HPDE6-E6E7 (cell line): Measurements from ENCODE around the gene HLTF.
"Not testable (repeated sequence)": the region's sequence is repeated elsewhere in the genome, so short reads cannot be mapped to it uniquely, and the experiment has no call there.

Experiments used
- DNase-seq: peaks from one replicate; pipeline ENCODE4 v3.0.0; 2011; ENCODE audit warnings: missing footprints; ENCODE audit errors: extremely low spot score

HLTF gene

GRCh38 chr3:148992027-148992634, 94.2 kb downstream of the HLTF start:
- DNase-seq, result peak; percentile 16

GRCh38 chr3:148991219-148992026, 94.9 kb downstream of the HLTF start, which contains the start of gene GYG1:
Gene GYG1 (plus strand): TSS chr3:148991540. CDS start chr3:148991641, 101 bp downstream.
- DNase-seq, result peak; percentile 77

- no peak for DNase-seq
Measured at GRCh38 chr3:148990236-148990635, 96.1 kb downstream of the HLTF start.

- not testable (repeated sequence) for DNase-seq
Measured at GRCh38 chr3:148987551-148987950, 98.8 kb downstream of the HLTF start.

GRCh38 chr3:148981273-148981672, 105.1 kb downstream of the HLTF start:
- no peak for DNase-seq
